Measurements from ENCODE around the gene ADH5.

Gene ADH5

GRCh38 chr4:99088481-99089365, at the start of gene ADH5:
Gene ADH5, minus strand, starts transcription at chr4:99088788. Its CDS starts 88 bp downstream, at chr4:99088700.
- TF ChIP-seq CTCF (IDR thresholded peaks at IDR 0.05; ENCODE audit: insufficient read depth, low read depth, low read length, missing control alignments), result no peak
- DNase-seq (ENCODE audit: low read depth), result peak; percentile 84
- H3K4me3 ChIP-seq (ENCODE audit: low read length), result peak within 1 kb of the TSS; percentile 97

GRCh38 chr4:99136329-99136728, 47.7 kb upstream of the ADH5 start:
- H3K4me3 ChIP-seq (ENCODE audit: low read length), result no peak overlapping the region
- TF ChIP-seq CTCF (IDR thresholded peaks at IDR 0.05; ENCODE audit: insufficient read depth, low read depth, low read length, missing control alignments), result no peak
- DNase-seq (ENCODE audit: low read depth), result no peak

GRCh38 chr4:99135541-99136162, 47.1 kb upstream of the ADH5 start:
- no peak for TF ChIP-seq CTCF (IDR thresholded peaks at IDR 0.05; ENCODE audit: insufficient read depth, low read depth, low read length, missing control alignments)
- DNase-seq (ENCODE audit: low read depth), result no peak
- no peak overlapping the region for H3K4me3 ChIP-seq (ENCODE audit: low read length)

- TF ChIP-seq CTCF (IDR thresholded peaks at IDR 0.05; ENCODE audit: insufficient read depth, low read depth, low read length, missing control alignments), result no peak
- H3K4me3 ChIP-seq (ENCODE audit: low read length), result no peak overlapping the region
- no peak for DNase-seq (ENCODE audit: low read depth)
Measured at GRCh38 chr4:99134586-99134985, 46.0 kb upstream of the ADH5 start.

- no peak for DNase-seq (ENCODE audit: low read depth)
- TF ChIP-seq CTCF (IDR thresholded peaks at IDR 0.05; ENCODE audit: insufficient read depth, low read depth, low read length, missing control alignments), result no peak
- H3K4me3 ChIP-seq (ENCODE audit: low read length), result no peak overlapping the region
Measured at GRCh38 chr4:99131378-99131777, 42.8 kb upstream of the ADH5 start.

- no peak overlapping the region for H3K4me3 ChIP-seq (ENCODE audit: low read length)
- TF ChIP-seq CTCF (IDR thresholded peaks at IDR 0.05; ENCODE audit: insufficient read depth, low read depth, low read length, missing control alignments), result no peak
- DNase-seq (ENCODE audit: low read depth), result no peak
Measured at GRCh38 chr4:99126376-99126775, 37.8 kb upstream of the ADH5 start.

All from epithelial cell of esophagus (primary cell).